ENCODE data around the gene EHMT2.

DNA sequence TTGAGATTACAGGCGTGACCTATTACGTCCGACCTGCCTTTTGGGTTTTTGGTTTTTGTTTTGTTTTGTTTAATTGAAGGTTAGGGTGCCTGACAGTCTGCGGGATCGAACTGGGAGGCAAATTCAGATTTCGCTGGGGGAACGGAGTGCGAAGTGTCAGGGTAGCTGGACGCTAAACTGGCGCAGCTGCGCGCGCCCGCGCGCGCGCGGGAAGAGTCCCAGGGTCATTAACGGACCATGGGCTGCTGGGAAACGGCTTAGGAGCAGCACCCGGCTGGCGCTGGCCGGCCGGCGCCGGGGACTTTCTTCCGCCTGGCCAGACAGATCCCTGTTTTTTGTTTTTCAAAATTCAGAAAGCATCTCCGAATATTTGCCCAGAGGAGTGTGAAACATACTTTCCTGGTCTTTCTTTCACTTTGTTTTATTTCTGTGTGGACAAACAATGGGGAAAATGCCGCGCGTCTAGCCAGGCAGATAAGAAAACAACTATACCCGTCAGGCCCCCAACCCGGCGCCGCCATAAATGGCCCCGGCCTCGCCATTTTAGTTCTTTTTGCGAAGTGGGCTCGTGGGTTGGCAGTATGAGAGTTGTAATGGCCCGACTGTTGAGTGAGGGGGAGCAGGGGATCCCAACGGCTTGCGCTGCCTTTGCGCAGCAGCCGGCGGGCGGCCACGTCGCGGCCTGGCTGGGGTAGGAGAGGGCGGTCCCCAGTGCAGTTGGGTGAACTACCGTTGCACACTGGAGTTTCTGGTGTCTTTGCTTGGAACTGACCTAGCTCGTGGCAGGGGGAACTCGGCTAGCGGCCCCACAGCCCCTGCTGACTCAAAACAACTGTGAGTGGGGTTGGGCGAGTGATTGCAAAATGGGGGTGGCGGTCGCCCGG, 62.9 kb downstream of the EHMT2 start:
- TF ChIP-seq CTCF (optimal IDR thresholded peaks at IDR 0.05 in 1 of 3, IDR thresholded peaks at IDR 0.05 in 1 of 3, conservative IDR thresholded peaks at IDR 0.05 in 1 of 3; ENCODE audit: extremely low read depth in 1 of 3, insufficient read depth in 2 of 3, low read length in 3 of 3) (no peak), EZH2 (IDR thresholded peaks at IDR 0.05; ENCODE audit: low read length) (no peak)
